ENCODE results near the gene FNDC3A. TPM values are rescaled to one million over a fixed set of nuclear protein-coding genes. Genes with fewer than 3 reads are reported as not detected.
"Not testable (repeated sequence)": the region's sequence is repeated elsewhere in the genome, so short reads cannot be mapped to it uniquely, and the experiment has no call there.

The FNDC3A gene
- total RNA-seq, 1 donor from 2014 or later: 34.6 TPM

DNA sequence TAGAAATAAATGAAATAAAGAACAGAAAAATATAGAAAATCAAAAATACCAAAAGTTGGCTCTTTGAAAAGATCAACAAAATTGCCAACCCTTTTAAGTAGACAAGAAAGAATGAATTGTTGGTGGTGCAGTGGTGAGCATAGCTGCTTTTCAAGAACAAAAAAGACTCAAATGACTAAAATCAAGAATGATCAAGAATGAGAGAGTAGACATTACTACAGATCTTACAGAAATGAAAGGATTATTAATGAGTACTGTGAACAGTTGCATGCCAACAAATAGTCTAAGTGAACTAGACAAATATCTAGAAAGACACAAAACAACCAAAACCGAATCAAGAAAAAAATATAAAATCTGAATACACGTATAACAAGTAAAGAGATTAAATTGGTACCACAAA, 53.9 kb downstream of the FNDC3A start:
- intact Hi-C loops (cut with micrococcal nuclease): no loop called here

GRCh38 chr13:49030213-49030612, 54.5 kb downstream of the FNDC3A start:
- intact Hi-C loops (cut with micrococcal nuclease): no loop called here

DNA sequence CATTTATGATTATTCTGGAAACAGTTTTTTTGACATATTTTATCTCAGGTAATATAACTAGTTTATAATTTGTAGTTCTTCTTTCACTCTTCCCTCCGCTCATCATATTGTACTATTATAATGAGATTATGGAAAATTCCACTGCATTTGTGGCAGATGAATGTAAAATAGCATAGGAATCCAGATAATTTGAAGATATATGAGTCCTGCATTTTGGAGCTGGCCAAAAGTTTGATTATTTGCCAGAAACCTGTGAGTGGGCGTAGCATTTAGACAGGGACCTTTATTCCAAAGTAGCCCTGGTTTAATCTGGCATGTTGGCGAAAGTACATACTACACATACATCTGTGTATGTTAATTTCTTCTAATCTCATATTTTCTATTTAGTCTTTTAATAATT, 65.2 kb downstream of the FNDC3A start:
- intact Hi-C loops (cut with micrococcal nuclease): no loop called here

GRCh38 chr13:49042476-49042875, 66.8 kb downstream of the FNDC3A start:
- intact Hi-C loops (cut with micrococcal nuclease): no loop called here

DNA sequence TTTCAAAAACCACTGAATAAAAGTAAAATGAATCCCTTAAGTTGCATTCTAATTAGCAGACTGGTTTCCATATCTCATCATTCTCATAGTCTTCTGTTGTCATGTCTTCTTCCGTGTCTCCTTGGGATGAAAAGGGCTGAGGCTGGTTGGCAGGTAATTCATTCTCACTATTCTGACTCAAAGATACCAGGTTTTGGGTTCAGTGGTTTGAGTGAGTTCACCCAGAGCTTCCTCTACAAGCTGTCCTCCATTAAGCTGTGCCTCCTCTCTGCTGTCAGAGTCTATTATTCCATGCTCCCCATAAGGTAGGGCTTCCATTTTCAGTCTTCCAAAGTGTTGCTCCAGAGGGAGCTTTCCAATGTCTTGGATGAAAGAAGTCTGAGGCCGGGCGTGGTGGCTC, 68.3 kb downstream of the FNDC3A start:
- intact Hi-C loops (cut with micrococcal nuclease): no loop called here

DNA sequence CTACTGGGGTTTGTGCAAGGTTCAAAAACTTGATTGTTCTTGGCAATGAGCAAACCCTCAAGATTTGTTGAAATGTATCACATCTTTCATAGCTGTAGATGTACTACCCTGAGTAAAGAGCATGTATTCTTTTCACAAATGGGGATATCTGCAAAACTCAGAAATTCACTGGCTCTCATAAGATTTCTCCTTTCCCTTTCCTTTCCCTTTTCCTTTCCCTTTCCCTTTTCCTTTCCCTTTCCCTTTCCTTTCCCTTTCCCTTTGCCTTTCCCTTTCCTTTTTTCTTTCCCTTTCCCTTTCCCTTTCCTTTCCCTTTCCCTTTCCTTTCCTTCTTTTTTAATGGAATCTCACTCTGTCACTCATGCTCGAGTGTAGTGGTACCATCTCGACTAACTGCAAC, 69.1 kb downstream of the FNDC3A start:
- intact Hi-C loops (cut with micrococcal nuclease): no loop called here

GRCh38 chr13:49046002-49046401, 70.3 kb downstream of the FNDC3A start:
- intact Hi-C loops (cut with micrococcal nuclease): no loop called here

- intact Hi-C loops (cut with micrococcal nuclease): no loop called here
Measured at GRCh38 chr13:49046519-49046918, 70.8 kb downstream of the FNDC3A start.

- intact Hi-C loops (cut with micrococcal nuclease): no loop called here
Measured at GRCh38 chr13:49052813-49053212, 77.1 kb downstream of the FNDC3A start.

DNA sequence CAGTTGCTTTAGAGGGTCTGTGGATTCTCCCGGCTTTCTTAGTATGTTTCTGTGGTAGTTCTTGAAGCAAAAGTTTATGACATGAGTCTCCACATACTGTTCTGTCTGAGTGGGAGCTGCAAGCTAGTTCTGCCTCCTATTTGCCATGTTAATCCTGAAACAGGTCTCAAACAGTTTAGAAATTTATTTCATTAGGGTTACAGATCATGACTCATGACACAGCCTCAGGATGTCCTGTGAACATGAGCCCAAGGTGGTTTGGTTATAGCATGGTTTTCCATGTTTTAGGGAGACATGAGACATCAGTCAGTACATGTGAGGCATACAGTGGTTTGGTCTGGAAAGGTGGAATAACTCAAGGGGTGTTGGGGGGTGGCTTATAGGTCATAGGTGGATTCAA, 77.5 kb downstream of the FNDC3A start:
- intact Hi-C loops (cut with micrococcal nuclease): no loop called here

DNA sequence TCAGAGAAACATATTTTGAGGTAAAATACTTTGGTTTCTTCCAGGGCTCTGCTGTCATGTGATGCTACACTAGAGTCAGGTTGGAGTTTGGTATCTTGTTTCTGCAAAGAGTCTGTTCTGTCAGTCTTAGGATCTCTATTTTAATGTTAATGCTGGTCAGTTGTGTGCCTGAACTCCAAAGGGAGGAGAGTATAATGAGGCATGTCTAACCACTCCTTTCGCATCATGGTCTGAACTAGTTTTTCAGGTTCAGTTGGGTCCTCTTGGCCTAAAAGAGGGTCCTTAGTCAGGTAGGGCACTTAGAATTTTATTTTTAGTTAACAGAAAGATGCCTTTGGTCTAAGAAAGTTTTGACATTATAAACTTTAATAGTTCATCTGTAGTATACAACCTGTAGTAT, 78.2 kb downstream of the FNDC3A start:
- intact Hi-C loops (cut with micrococcal nuclease): no loop called here

- intact Hi-C loops (cut with micrococcal nuclease): no loop called here
Measured at GRCh38 chr13:49055021-49055420, 79.3 kb downstream of the FNDC3A start.

DNA sequence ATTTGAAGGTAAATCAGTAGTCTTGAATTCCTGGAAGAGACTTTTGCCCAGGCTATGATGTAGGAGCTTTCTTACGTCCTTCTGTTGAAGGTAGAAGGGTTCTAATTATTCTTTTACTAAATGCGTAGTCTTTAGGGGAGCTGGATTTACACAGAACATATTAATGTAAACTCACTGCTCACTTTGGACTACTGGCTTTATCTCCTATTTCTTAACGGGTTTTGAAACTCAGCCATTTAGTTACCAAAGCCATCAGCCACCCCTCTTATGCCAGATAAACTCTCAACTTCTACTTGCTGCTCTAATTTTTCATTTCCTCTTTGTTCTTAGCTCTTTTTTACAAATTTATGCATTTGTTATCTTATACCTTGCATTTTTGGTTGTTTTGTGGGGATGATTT, 81.5 kb downstream of the FNDC3A start:
- intact Hi-C loops (cut with micrococcal nuclease): no loop called here

DNA sequence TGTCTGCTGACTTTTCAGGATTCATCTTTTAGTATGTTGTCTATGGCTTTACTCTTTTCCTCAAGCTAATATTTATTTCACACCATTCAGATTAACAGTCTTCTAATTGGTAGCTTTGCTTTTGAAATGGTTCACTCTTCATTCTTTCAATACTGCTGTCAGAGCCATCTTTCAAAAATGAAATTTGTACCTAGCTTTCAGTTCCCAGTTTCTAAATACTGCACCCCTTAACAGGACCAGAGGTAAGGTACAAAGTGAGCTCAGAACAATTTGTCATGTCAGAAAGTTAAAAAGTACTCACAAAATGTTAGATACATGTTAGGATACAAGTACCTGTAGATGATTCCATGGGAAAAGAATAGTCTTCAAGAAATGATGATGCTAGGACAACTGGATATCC, 83.0 kb downstream of the FNDC3A start:
- intact Hi-C loops (cut with micrococcal nuclease): no loop called here

DNA sequence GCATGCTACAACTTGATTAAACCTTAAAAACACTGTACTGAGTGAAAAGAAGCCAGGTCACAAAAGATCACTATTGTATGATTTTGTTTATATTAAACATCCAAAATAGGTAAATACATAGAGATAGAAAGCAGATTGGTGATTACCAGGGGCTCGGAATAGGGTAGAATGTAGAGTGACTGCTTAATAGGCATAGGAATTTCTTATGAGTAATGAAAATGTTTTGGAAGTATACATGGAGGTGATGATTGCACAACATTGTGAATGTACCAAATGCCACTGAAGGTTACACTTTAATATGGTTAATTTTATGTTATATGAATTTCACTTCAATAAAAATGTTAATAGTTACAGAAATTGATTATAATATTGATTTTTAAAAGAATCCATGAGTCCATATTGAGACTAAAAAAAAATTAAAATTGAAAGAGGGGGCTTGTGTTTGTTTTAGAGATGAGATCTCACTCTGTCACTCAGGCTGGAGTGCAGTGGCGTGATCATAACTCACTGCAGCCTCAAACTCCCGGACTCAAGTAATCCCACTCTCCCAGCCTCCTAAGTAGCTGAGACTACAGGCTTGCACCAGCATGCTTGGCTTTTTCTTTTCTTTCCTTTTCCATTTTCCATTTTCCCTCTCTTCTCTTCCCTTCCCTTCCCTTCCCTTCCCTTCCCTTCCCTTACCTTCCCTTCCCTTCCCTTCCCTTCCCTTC, 85.1 kb downstream of the FNDC3A start:
- intact Hi-C loops (cut with micrococcal nuclease): no loop called here

GRCh38 chr13:49061388-49061752, 85.7 kb downstream of the FNDC3A start:
- intact Hi-C loops (cut with micrococcal nuclease): not testable (repeated sequence)

DNA sequence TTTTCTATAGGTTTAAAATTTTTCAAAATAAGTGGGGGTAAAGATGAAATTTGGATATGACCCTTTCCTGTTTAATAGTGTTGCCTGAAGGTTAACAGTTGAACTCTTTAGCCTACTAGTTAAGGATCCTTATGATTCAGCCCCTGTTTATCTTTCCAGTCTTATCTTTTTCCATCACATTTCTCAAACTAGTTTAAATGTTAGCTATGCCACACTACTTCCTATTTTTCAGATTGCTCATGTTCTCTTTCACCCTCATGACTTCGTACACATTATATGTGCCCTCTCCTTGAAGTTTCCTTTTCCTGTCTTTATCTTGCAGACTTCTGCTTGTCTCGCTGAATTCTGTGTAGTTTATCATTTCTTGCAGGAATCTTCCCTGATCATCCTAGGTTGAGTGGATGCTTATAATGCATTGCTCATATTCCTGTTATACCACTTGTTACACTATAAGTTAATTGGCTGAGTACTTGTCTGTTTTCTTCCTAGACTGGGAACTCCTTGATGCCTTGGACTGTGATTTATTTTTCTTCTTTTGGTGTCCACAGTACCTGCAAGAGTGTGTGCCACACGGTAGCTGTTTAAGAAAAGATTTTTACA, 86.7 kb downstream of the FNDC3A start:
- intact Hi-C loops (cut with micrococcal nuclease): no loop called here

GRCh38 chr13:49063011-49063410, 87.3 kb downstream of the FNDC3A start:
- intact Hi-C loops (cut with micrococcal nuclease): no loop called here

DNA sequence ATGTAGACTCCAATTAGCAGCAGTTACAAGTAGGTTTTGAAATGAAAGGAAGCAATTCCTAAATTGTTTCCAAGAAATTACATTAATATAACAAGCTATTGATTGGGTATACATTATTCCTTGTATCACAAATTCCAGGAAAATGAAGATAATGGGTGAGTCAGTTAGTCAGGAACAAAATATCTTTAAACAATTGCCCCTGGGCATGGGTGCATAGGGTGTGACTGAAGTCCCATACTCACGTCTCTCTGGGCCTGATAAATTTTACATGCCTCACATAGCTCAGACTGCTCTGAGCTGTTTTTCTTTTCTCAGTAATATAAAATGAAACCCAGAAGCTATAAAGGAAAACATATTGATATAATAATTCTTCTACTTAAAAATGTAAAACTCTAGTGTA, 87.8 kb downstream of the FNDC3A start:
- intact Hi-C loops (cut with micrococcal nuclease): no loop called here

- intact Hi-C loops (cut with micrococcal nuclease): no loop called here
Measured at GRCh38 chr13:49064476-49064875, 88.8 kb downstream of the FNDC3A start.

DNA sequence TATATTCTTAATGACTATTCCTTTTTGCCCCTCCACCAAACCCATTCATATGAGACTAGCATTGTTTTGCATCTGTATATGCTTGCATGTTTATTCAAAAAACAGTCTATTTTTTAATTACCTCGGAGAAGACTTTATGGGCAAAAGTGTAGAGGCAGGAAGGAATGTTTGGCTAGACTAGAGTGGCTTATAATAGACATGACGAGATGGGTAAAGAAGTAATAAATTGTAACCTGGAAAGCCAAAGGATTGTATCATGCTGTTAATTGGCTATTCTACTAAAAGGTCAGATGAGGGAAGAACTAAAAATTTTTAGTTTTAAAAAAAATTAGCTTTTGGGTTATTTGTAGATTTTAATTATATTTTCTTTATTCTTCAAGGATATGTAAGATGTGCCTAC, 91.1 kb downstream of the FNDC3A start:
- intact Hi-C loops (cut with micrococcal nuclease): no loop called here

DNA sequence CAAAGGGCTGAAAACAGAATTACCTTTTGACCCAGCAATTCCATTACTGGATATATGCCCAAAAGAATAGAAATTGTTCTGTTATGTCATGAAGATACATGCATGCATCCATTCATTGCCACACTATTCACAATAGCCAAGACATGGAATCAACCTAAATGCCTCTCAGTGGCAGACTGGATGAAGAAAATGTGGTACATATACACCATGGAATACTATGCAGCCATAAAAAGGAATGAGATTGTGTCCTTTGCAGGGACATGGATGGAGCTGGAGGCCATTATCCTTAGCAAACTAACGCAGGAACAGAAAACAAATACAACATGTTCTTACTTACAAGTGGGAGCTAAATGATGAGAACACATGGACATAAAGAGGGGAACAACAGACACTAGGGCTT, 92.8 kb downstream of the FNDC3A start:
- intact Hi-C loops (cut with micrococcal nuclease): not testable (repeated sequence)

DNA sequence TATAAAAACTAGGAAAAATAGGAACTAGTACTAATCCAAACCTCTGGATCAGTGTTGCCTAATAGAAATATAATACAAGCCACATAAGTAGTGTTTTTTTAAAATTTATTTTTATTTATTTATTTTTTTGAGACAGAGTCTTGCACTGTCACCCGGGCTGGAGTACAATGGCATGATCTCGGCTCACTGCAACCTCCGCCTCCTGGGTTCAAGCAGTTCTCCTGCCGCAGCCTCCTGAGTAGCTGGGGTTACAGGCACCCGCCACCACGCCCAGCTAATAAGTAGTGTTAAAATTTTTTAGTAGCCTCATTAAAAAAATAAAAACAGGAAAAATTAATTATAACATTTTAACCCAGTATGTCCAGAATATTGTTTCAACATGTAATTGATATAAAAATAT, 94.3 kb downstream of the FNDC3A start:
- intact Hi-C loops (cut with micrococcal nuclease): not testable (repeated sequence)
